ENCODE data around the gene KCTD20. TPM values are rescaled to one million over a fixed set of nuclear protein-coding genes. Genes with fewer than 3 reads are reported as not detected.

Gene KCTD20
- polyA plus RNA-seq, 1 donor (not counting 4 experiments of a cell fraction or from before 2014, with no cell fraction given): 31.8 TPM

DNA sequence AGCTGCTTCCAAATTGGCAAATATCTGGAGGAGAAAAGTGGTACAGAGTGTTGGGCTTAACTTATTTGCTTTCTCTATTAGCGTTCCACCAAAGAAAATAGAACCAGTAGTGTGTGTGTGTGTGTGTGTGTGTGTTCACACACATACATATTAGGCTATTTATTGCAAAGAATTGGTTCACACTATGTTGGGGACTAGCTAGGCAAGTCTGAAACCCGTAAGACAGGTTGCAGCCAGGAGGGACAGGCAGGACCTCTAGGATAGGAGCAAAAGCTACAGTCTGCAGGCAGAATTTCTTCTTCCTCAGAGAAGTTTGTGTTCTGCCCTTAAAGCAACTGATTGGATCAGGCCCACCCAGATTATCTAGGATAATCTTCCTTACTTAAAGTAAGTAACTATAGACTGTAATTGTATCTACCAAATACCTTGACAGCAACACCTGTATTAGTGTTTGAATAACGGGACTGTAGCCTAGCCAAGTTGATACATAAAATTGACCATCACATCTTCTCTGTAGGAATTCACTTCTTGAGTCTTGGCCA, 12.8 kb downstream of the KCTD20 start:
- peaks cover 45% of the 10 kb centered on the region for H3K79me2 ChIP-seq (ENCODE audit: control insufficient read depth, insufficient read depth, low read length)
- no peaks in the 10 kb centered on the region for H4K20me1 ChIP-seq (ENCODE audit: control insufficient read depth, extremely low read depth, insufficient read depth, low read length)
- no peaks in the 10 kb centered on the region for H3K4me1 ChIP-seq (ENCODE audit: control insufficient read depth, extremely low read depth, insufficient read depth, low read length)
- no peaks in the 10 kb centered on the region for H3K36me3 ChIP-seq (ENCODE audit: control insufficient read depth in 2 of 2, extremely low read depth in 1 of 2, insufficient read depth in 2 of 2, low read length in 2 of 2)
- FAIRE-seq: no peak
- H2AFZ ChIP-seq (ENCODE audit: control insufficient read depth, low read length): no peak overlapping the region
- dilution Hi-C loops (cut with MboI; ENCODE audit: extremely low pct_ligation_motif_present, low sequenced_read_pairs): no loop called here
- no peak overlapping the region for H3K27ac ChIP-seq (ENCODE audit: control insufficient read depth, insufficient read depth, low read length)
- no peak for DNase-seq (ENCODE audit: low read depth, low spot score)
- H3K9me3 ChIP-seq (ENCODE audit: control insufficient read depth, low read depth, low read length): no peaks in the 10 kb centered on the region
- no peak overlapping the region for H3K9ac ChIP-seq (ENCODE audit: control insufficient read depth, extremely low read depth, insufficient read depth, low read length)
- H3K4me2 ChIP-seq (ENCODE audit: control insufficient read depth, extremely low read depth, insufficient read depth, low read depth, low read length): no peak overlapping the region
- no peaks in the 10 kb centered on the region for H3K27me3 ChIP-seq (ENCODE audit: control insufficient read depth, extremely low read depth, insufficient read depth, low read length)
- no peak overlapping the region for H3K4me3 ChIP-seq (ENCODE audit: control insufficient read depth in 2 of 3, extremely low read depth in 1 of 3, insufficient read depth in 2 of 3, low read depth in 1 of 3, low read length in 3 of 3)
- TF ChIP-seq, protein P1, sequence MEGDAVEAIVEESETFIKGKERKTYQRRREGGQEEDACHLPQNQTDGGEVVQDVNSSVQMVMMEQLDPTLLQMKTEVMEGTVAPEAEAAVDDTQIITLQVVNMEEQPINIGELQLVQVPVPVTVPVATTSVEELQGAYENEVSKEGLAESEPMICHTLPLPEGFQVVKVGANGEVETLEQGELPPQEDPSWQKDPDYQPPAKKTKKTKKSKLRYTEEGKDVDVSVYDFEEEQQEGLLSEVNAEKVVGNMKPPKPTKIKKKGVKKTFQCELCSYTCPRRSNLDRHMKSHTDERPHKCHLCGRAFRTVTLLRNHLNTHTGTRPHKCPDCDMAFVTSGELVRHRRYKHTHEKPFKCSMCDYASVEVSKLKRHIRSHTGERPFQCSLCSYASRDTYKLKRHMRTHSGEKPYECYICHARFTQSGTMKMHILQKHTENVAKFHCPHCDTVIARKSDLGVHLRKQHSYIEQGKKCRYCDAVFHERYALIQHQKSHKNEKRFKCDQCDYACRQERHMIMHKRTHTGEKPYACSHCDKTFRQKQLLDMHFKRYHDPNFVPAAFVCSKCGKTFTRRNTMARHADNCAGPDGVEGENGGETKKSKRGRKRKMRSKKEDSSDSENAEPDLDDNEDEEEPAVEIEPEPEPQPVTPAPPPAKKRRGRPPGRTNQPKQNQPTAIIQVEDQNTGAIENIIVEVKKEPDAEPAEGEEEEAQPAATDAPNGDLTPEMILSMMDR (optimal IDR thresholded peaks at IDR 0.05 in 1 of 3, IDR thresholded peaks at IDR 0.05 in 1 of 3, conservative IDR thresholded peaks at IDR 0.05 in 1 of 3; ENCODE audit: extremely low read depth in 1 of 3, insufficient read depth in 2 of 3, low read length in 3 of 3): no peak
- no peak for TF ChIP-seq EZH2 (IDR thresholded peaks at IDR 0.05; ENCODE audit: low read length)
- no peaks in the 10 kb centered on the region for H3K9me1 ChIP-seq (ENCODE audit: control insufficient read depth, extremely low read depth, insufficient read depth, low read length)

DNA sequence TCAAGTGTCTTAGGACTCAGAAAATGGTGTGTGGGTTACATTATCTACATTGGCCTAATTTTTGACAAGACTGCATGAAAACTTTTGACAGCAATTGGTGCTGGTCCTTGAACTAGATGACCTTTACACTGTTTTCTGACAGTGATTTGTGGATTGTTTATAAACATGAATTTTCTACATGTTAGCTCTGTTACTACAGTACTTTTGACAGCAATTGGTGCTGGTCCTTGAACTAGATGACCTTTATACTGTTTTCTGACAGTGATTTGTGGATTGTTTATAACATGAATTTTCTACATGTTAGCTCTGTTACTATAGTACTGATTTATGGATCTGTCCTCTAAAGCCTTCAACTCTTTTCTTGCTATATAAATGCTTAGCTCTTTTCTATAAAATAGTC, 16.7 kb downstream of the KCTD20 start:
- no peak overlapping the region for H3K9ac ChIP-seq (ENCODE audit: control insufficient read depth, extremely low read depth, insufficient read depth, low read length)
- H3K79me2 ChIP-seq (ENCODE audit: control insufficient read depth, insufficient read depth, low read length): peaks cover 47% of the 10 kb centered on the region
- H3K36me3 ChIP-seq (ENCODE audit: control insufficient read depth in 2 of 2, extremely low read depth in 1 of 2, insufficient read depth in 2 of 2, low read length in 2 of 2): no peaks in the 10 kb centered on the region
- no peaks in the 10 kb centered on the region for H4K20me1 ChIP-seq (ENCODE audit: control insufficient read depth, extremely low read depth, insufficient read depth, low read length)
- TF ChIP-seq EZH2 (IDR thresholded peaks at IDR 0.05; ENCODE audit: low read length): no peak
- TF ChIP-seq, protein P1 (optimal IDR thresholded peaks at IDR 0.05 in 1 of 3, IDR thresholded peaks at IDR 0.05 in 1 of 3, conservative IDR thresholded peaks at IDR 0.05 in 1 of 3; ENCODE audit: extremely low read depth in 1 of 3, insufficient read depth in 2 of 3, low read length in 3 of 3): no peak
- H2AFZ ChIP-seq (ENCODE audit: control insufficient read depth, low read length): no peak overlapping the region
- no peak overlapping the region for H3K4me3 ChIP-seq (ENCODE audit: control insufficient read depth in 2 of 3, extremely low read depth in 1 of 3, insufficient read depth in 2 of 3, low read depth in 1 of 3, low read length in 3 of 3)
- H3K9me1 ChIP-seq (ENCODE audit: control insufficient read depth, extremely low read depth, insufficient read depth, low read length): no peaks in the 10 kb centered on the region
- FAIRE-seq (no peak), DNase-seq (ENCODE audit: low read depth, low spot score) (no peak)
- no peaks in the 10 kb centered on the region for H3K27me3 ChIP-seq (ENCODE audit: control insufficient read depth, extremely low read depth, insufficient read depth, low read length)
- no peak overlapping the region for H3K4me2 ChIP-seq (ENCODE audit: control insufficient read depth, extremely low read depth, insufficient read depth, low read depth, low read length)
- dilution Hi-C loops (cut with MboI; ENCODE audit: extremely low pct_ligation_motif_present, low sequenced_read_pairs): no loop called here
- H3K9me3 ChIP-seq (ENCODE audit: control insufficient read depth, low read depth, low read length): no peaks in the 10 kb centered on the region
- H3K27ac ChIP-seq (ENCODE audit: control insufficient read depth, insufficient read depth, low read length): no peak overlapping the region
- no peaks in the 10 kb centered on the region for H3K4me1 ChIP-seq (ENCODE audit: control insufficient read depth, extremely low read depth, insufficient read depth, low read length)
